Kidney epithelial cell (primary cell): ENCODE measurements around the gene PAX7. TPM values are rescaled to one million over a fixed set of nuclear protein-coding genes. Genes with fewer than 3 reads are reported as not detected.

ENCODE experiments used
- DNase-seq: peaks from one replicate; pipeline ENCODE4 v3.0.0-alpha.2; 2010; ENCODE audit warnings: low read depth
- H3K27me3 ChIP-seq: 2 replicates; pipeline ENCODE4 v1.6.0; 2011; ENCODE audit warnings: low read length; ENCODE audit not compliant: control insufficient read depth, insufficient read depth
- H3K36me3 ChIP-seq: 2 replicates; pipeline ENCODE4 v1.5.1; 2011; ENCODE audit warnings: low read length; ENCODE audit not compliant: control insufficient read depth, insufficient read depth
- H3K4me3 ChIP-seq: 2 replicates; pipeline ENCODE4 v1.5.1; 2011; ENCODE audit warnings: low read depth, mild to moderate bottlenecking, control low read depth, low read length
- total RNA-seq: library from RNA; depleted of rRNA; stranded (reverse); fragments of >200 nt; gene quantifications from 2 replicates; pipeline ENCODE4 v1.2.3, GENCODE V29; 2015
- TF ChIP-seq, protein P1 (sequence below): IDR thresholded peaks from 2 replicates; pipeline ENCODE4 v1.5.1; 2011; ENCODE audit warnings: mild to moderate bottlenecking, moderate library complexity, low read length, control low read depth, inconsistent platforms; ENCODE audit not compliant: insufficient read depth, poor library complexity, severe bottlenecking

Gene PAX7
- total RNA-seq, 1 donor from 2014 or later = not detected

- H3K36me3 ChIP-seq = no peaks in the 10 kb centered on the region
- DNase-seq = no peak
- no peak overlapping the region for H3K4me3 ChIP-seq
- TF ChIP-seq, protein P1, sequence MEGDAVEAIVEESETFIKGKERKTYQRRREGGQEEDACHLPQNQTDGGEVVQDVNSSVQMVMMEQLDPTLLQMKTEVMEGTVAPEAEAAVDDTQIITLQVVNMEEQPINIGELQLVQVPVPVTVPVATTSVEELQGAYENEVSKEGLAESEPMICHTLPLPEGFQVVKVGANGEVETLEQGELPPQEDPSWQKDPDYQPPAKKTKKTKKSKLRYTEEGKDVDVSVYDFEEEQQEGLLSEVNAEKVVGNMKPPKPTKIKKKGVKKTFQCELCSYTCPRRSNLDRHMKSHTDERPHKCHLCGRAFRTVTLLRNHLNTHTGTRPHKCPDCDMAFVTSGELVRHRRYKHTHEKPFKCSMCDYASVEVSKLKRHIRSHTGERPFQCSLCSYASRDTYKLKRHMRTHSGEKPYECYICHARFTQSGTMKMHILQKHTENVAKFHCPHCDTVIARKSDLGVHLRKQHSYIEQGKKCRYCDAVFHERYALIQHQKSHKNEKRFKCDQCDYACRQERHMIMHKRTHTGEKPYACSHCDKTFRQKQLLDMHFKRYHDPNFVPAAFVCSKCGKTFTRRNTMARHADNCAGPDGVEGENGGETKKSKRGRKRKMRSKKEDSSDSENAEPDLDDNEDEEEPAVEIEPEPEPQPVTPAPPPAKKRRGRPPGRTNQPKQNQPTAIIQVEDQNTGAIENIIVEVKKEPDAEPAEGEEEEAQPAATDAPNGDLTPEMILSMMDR = no peak
- peaks cover 11% of the 10 kb centered on the region for H3K27me3 ChIP-seq
Observed at GRCh38 chr1:18703041-18703621, 72.5 kb downstream of the PAX7 start.

DNA sequence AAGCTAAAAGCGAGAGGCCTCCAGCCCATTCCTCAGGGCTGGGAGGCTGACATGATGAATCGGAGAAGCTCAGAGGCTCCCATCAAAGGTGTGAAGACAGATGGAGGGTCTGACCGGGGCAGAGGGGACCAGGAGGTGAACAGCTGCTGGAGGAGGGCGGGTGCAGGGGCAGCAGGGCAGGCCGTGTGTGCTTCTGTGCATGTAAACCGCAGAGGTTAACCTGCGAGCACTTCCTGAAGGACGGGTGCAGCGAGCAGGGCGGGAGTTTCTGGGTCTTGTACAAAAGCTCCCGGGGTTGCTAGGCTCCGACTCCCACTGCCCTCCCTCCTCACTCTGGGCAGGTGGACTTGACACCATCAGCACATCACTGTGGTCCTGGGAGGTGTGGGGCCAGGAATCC, 75.2 kb downstream of the PAX7 start:
- Histone ChIP-seq H3K27me3 (peaks cover 9% of the 10 kb centered on the region), H3K36me3 (no peaks in the 10 kb centered on the region), H3K4me3 (no peak overlapping the region)
- TF ChIP-seq, protein P1 = no peak
- no peak for DNase-seq

- Histone ChIP-seq H3K36me3 (no peaks in the 10 kb centered on the region), H3K4me3 (no peak overlapping the region), H3K27me3 (peaks cover 8% of the 10 kb centered on the region)
- TF ChIP-seq, protein P1 = no peak
- DNase-seq = no peak
Observed at GRCh38 chr1:18707696-18708257, 77.1 kb downstream of the PAX7 start.

- Histone ChIP-seq H3K4me3 (no peak overlapping the region), H3K27me3 (peaks cover 5% of the 10 kb centered on the region), H3K36me3 (no peaks in the 10 kb centered on the region)
- no peak for DNase-seq
- TF ChIP-seq, protein P1 = no peak
Observed at GRCh38 chr1:18710002-18710401, 79.4 kb downstream of the PAX7 start.

GRCh38 chr1:18711003-18711402, 80.4 kb downstream of the PAX7 start:
- TF ChIP-seq, protein P1 = no peak

More at GRCh38 chr1:18711003-18711402, 80.4 kb downstream of the PAX7 start:
- no peaks in the 10 kb centered on the region for H3K36me3 ChIP-seq
- peaks cover 9% of the 10 kb centered on the region for H3K27me3 ChIP-seq
- H3K4me3 ChIP-seq = no peak overlapping the region
- DNase-seq = no peak
